HUDEP-2 (cell line): ENCODE results near the gene CMBL.
"Not testable (repeated sequence)": the region's sequence is repeated elsewhere in the genome, so short reads cannot be mapped to it uniquely, and the experiment has no call there.

Experiments
- DNase-seq, 76 experiments: peaks; one replicate each; lab custom pipeline; 2025; ENCODE audit not compliant: unreplicated experiment in 76 of 76; lab: John Stamatoyannopoulos, UW

CMBL gene

GRCh38 chr5:10286862-10287227, 20.9 kb downstream of the CMBL start:
- peak in 1 of 76 experiments; percentile 47 for DNase-seq

- peak in 74 of 76 experiments; percentile 26 to 96 (median 76) for DNase-seq
Observed at GRCh38 chr5:10286162-10286861, 21.4 kb downstream of the CMBL start.

GRCh38 chr5:10285362-10285761, 22.3 kb downstream of the CMBL start:
- peak in 30 of 76 experiments; percentile 5 to 46 (median 23) for DNase-seq

GRCh38 chr5:10283927-10284635, 23.6 kb downstream of the CMBL start:
- DNase-seq = peak in 74 of 76 experiments; percentile 6 to 87 (median 70)

- DNase-seq = no peak
Observed at GRCh38 chr5:10279925-10280720, 27.6 kb downstream of the CMBL start.

GRCh38 chr5:10279328-10279727, 28.4 kb downstream of the CMBL start:
- no peak for DNase-seq

- no peak for DNase-seq
Observed at GRCh38 chr5:10278658-10279279, 28.9 kb downstream of the CMBL start.

- no peak for DNase-seq
Observed at GRCh38 chr5:10277773-10278630, 29.7 kb downstream of the CMBL start.

GRCh38 chr5:10276691-10277090, 31.0 kb downstream of the CMBL start:
- DNase-seq = no peak

- DNase-seq = no peak
Observed at GRCh38 chr5:10275991-10276390, 31.7 kb downstream of the CMBL start.

- DNase-seq = no peak
Observed at GRCh38 chr5:10275460-10275859, 32.2 kb downstream of the CMBL start.

GRCh38 chr5:10272875-10273209, 34.9 kb downstream of the CMBL start:
- not testable (repeated sequence) for DNase-seq

- DNase-seq = no peak
Observed at GRCh38 chr5:10272053-10272874, 35.4 kb downstream of the CMBL start.

GRCh38 chr5:10268100-10268499, 39.6 kb downstream of the CMBL start:
- DNase-seq = no peak

- DNase-seq = no peak
Observed at GRCh38 chr5:10266839-10267238, 40.9 kb downstream of the CMBL start.

- no peak for DNase-seq
Observed at GRCh38 chr5:10266137-10266536, 41.6 kb downstream of the CMBL start.

GRCh38 chr5:10265245-10266109, 42.2 kb downstream of the CMBL start:
- DNase-seq = no peak

- no peak for DNase-seq
Observed at GRCh38 chr5:10264604-10265003, 43.1 kb downstream of the CMBL start.
